Lung (tissue), 12 donors: ENCODE results near the gene TRIM44. TPM values are rescaled to one million over a fixed set of nuclear protein-coding genes. Genes with fewer than 3 reads are reported as not detected.

Experiments used
- ATAC-seq: fragments of 200-7000 bp; cut with Tn5 transposase; one replicate; pipeline ENCODE4 v1.9.1; 2020; ENCODE audit warnings: moderate number of reproducible peaks; ENCODE audit not compliant: insufficient read depth, low FRiP score
- DNase-seq, 3 donors: peaks; one replicate each; pipeline ENCODE4 v3.0.0-alpha.2; 2013 to 2017
- H3K27ac ChIP-seq, 2 donors: one replicate each; pipeline ENCODE4 v1.5.1; 2013; ENCODE audit warnings: mild to moderate bottlenecking in 2 of 2, moderate library complexity in 2 of 2, control low read depth in 1 of 2, inconsistent platforms in 1 of 2, low read depth in 1 of 2, low read length in 1 of 2
- H3K27me3 ChIP-seq, 3 donors: one replicate each; pipeline ENCODE4 v1.5.1; 2013; ENCODE audit warnings: low read length in 2 of 3; ENCODE audit not compliant: control insufficient read depth in 3 of 3, insufficient read depth in 3 of 3
- H3K36me3 ChIP-seq, 4 donors: one replicate each; pipeline ENCODE4 v1.5.1; 2013; ENCODE audit warnings: low read length in 4 of 4, mild to moderate bottlenecking in 1 of 4, moderate library complexity in 1 of 4; ENCODE audit not compliant: control insufficient read depth in 4 of 4, insufficient read depth in 4 of 4
- H3K4me1 ChIP-seq, 5 donors: one replicate each; pipeline ENCODE4 v1.5.1; 2013; ENCODE audit warnings: low read length in 5 of 5, mild to moderate bottlenecking in 2 of 5, moderate library complexity in 1 of 5; ENCODE audit not compliant: control insufficient read depth in 5 of 5, insufficient read depth in 5 of 5
- H3K4me3 ChIP-seq: one replicate; pipeline ENCODE4 v1.5.1; 2013; ENCODE audit warnings: mild to moderate bottlenecking, control low read depth, moderate library complexity
- H3K9ac ChIP-seq, 2 donors: one replicate each; pipeline ENCODE4 v1.5.1; 2013; ENCODE audit warnings: low read length in 2 of 2, control low read depth in 1 of 2; ENCODE audit not compliant: insufficient read depth in 1 of 2
- H3K9me3 ChIP-seq, 4 donors: one replicate each; pipeline ENCODE4 v1.5.1; 2013; ENCODE audit warnings: low read length in 3 of 4, mild to moderate bottlenecking in 1 of 4, moderate library complexity in 1 of 4; ENCODE audit not compliant: control insufficient read depth in 4 of 4, insufficient read depth in 3 of 4
- CTCF ChIP-seq: IDR thresholded peaks from 2 replicates; pipeline ENCODE4 v1.5.1; 2012; ENCODE audit warnings: mild to moderate bottlenecking; ENCODE audit errors: control extremely low read depth, extremely low read depth
- WGBS, 2 donors: extraction: QIAGEN DNeasy Blood & Tissue Kit; methylation state at CpG; one replicate each; pipeline ENCODE4 v1.1.7; 2013; 5-methylcytosine and 5-hydroxymethylcytosine counted together
- polyA plus RNA-seq, 2 donors: library from polyadenylated mRNA; stranded (reverse); fragments of 200-250 nt; gene quantifications; one replicate each; pipeline ENCODE4 v1.2.1, GENCODE V29; 2013
- total RNA-seq, 2 donors: library from RNA; depleted of rRNA in 1 of 2; stranded (reverse); fragments of >200 nt in 1 of 2; gene quantifications; one replicate each; pipeline ENCODE4 v1.2.1, GENCODE V29; 2014 to 2021
- donor health status: control.
- donor health status: control.
- donor health status: Bipolar disorder and iron deficiency.
- donor health status: healthy.
- donor health status: DM: yes; HTN: yes; CAD: no.

The TRIM44 gene
- total and polyA plus RNA-seq, 4 donors, result 9.1 to 62.2 (median 22.7) TPM

GRCh38 chr11:35851342-35851741 lies 188.8 kb downstream of the TRIM44 start:
- DNase-seq (no peak), ATAC-seq (no peak)
- no peak for TF ChIP-seq CTCF
- Histone ChIP-seq H3K36me3 (no peaks in the 10 kb centered on the region), H3K27ac (no peak overlapping the region), H3K4me1 (peaks cover 0 to 28% (median 4%) of the 10 kb centered on the region in 5 donors), H3K9ac (no peak overlapping the region), H3K4me3 (no peak overlapping the region), H3K9me3 (peaks cover 0 to 1% (median 0%) of the 10 kb centered on the region in 4 donors), H3K27me3 (no peaks in the 10 kb centered on the region)
- 95 to 100% methylated on average over 6 of the region's 6 CpGs for WGBS, 2 donors

- no peak overlapping the region for H3K27ac ChIP-seq
- no peaks in the 10 kb centered on the region for H3K27me3 ChIP-seq
- 15 to 41% methylated on average over 6 of the region's 6 CpGs for WGBS, 2 donors
- no peaks in the 10 kb centered on the region for H3K36me3 ChIP-seq
- no peak overlapping the region for H3K9ac ChIP-seq
- TF ChIP-seq CTCF, result no peak
- DNase-seq (peak; percentile 39 to 73 (median 50)), ATAC-seq (no peak)
- H3K4me3 ChIP-seq, result no peak overlapping the region
- H3K4me1 ChIP-seq, result peaks cover 0 to 28% (median 4%) of the 10 kb centered on the region in 5 donors
- peaks cover 0 to 1% (median 0%) of the 10 kb centered on the region in 4 donors for H3K9me3 ChIP-seq
These were observed 189.5 kb downstream of the TRIM44 start for GRCh38 chr11:35852056-35852455.

GRCh38 chr11:35853971-35854370 lies 191.4 kb downstream of the TRIM44 start:
- no peak overlapping the region for H3K27ac ChIP-seq
- no peak overlapping the region for H3K4me3 ChIP-seq
- H3K9ac ChIP-seq, result no peak overlapping the region
- WGBS, 2 donors, result 66 to 72% methylated on average over 5 of the region's 5 CpGs
- DNase-seq (peak; percentile 72 to 94 (median 92)), ATAC-seq (no peak)
- H3K9me3 ChIP-seq, result no peaks in the 10 kb centered on the region
- no peaks in the 10 kb centered on the region for H3K36me3 ChIP-seq
- no peaks in the 10 kb centered on the region for H3K27me3 ChIP-seq
- TF ChIP-seq CTCF, result no peak
- peaks cover 0 to 21% (median 4%) of the 10 kb centered on the region in 5 donors for H3K4me1 ChIP-seq

DNA sequence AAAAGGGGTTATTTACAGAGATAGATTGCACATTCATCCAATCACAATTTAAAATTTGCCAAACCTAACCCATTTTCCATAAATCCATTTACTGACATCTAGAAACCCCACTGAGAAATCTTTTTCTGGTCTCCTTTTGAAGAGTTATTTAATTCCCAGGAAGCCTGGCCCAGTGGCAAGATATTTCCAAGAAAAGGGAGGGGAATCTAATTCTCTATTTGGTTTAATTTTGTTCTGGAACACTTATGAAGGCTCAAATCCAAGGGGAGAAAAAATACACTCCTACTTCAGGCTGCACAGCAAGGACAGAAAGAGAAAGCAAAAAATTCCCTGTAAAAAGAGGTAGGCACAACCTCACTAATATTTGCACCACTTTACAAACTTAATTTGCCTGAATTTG lies 193.1 kb downstream of the TRIM44 start:
- TF ChIP-seq CTCF, result no peak
- ATAC-seq, result no peak
- H3K9ac ChIP-seq, result no peak overlapping the region
- H3K4me3 ChIP-seq, result no peak overlapping the region
- no peaks in the 10 kb centered on the region for H3K36me3 ChIP-seq
- H3K9me3 ChIP-seq, result no peaks in the 10 kb centered on the region
- no peaks in the 10 kb centered on the region for H3K27me3 ChIP-seq
- DNase-seq, result no peak
- H3K4me1 ChIP-seq, result peaks cover 0 to 21% (median 4%) of the 10 kb centered on the region in 5 donors
- no peak overlapping the region for H3K27ac ChIP-seq
